ENCODE data around the gene SORCS1.

GRCh38 chr10:106712988-106713387, 451.5 kb downstream of the SORCS1 start:
- no peak for TF ChIP-seq CTCF (conservative IDR thresholded peaks at IDR 0.05)
- no peak for TF ChIP-seq EZH2 (IDR thresholded peaks at IDR 0.05; ENCODE audit: low read depth)

Data from PC-9 (cell line).